ENCODE measurements around the gene SMC4.

Gene SMC4

DNA sequence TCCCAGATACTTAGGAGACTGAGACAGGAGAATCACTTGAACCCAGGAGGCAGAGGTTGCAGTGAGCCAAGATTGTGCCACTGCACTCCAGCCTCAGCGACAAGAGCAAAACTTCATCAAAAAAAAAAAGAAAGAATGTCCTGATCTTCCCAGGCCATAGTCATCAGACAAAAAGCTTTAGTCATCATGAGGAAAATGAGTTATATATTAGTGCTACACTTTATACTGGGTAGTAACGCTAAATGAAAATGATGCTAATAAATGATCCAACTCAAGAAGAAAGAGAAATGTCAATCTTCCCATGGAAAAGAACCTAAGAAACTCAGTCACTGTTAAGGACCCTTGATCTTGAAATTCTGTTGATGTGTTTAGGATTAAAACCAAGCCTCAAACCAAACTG lies 76.4 kb downstream of the SMC4 start:
- no peak for DNase-seq (ENCODE audit: low read depth in 2 of 2)

DNA sequence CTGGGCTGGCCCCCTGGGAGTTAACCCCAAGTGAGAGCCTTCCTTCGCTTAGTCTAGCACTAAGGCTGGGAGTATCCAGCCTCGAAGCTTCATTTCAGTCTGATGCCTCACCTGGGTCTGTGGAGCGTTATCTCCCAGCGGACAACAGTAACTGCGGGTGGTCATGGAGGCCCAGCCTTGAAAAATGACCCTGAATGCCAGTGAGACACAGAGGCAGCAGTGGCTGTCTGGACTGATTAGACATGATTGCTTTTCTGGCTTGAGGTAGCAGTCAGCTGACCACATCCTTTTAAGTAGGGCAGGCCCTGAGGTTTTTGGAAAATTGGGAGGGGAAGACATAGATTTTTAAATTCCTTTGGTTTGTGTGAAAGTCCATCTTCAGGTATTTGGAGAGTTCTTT lies 78.3 kb downstream of the SMC4 start:
- no peak for DNase-seq (ENCODE audit: low read depth in 2 of 2)

DNA sequence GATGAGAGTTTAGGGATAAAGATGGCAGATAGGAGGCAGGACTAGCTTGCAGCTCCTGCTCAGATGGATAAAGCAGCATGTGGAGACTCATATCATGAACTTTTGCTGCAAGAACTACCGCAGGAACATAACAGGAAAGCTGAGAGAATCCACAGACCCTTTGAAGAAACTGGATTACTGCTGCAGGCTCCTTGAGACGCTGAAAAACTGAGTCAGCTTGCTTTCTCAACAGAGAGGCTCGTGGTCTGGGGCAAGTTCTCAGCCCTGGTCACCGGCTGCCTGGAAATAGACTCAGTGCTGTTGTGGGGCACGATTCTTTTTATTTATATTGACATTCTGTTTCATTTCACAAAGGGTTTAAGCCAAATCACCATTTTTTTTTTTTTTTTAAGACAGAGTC lies 78.9 kb downstream of the SMC4 start:
- DNase-seq (ENCODE audit: low read depth in 2 of 2): no peak

DNA sequence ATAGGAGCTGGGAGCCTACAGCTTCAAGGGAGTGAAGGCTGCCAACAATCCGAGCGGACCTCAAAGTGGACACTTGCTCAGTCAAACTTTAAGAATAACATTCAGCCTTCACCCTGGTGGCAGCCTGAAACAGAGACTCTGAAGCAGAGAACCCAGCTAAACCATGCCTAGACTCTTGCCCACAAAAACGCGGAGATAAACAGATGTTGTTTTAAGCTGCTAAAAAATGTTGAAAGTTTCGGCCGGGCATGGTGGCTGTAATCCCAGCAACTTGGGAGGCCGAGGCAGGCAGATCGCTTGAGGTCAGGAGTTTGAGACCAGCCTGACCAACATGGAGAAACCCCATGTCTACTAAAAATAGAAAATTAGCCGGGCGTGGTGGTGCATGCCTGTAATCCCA lies 79.9 kb downstream of the SMC4 start:
- no peak for DNase-seq (ENCODE audit: low read depth in 2 of 2)

DNA sequence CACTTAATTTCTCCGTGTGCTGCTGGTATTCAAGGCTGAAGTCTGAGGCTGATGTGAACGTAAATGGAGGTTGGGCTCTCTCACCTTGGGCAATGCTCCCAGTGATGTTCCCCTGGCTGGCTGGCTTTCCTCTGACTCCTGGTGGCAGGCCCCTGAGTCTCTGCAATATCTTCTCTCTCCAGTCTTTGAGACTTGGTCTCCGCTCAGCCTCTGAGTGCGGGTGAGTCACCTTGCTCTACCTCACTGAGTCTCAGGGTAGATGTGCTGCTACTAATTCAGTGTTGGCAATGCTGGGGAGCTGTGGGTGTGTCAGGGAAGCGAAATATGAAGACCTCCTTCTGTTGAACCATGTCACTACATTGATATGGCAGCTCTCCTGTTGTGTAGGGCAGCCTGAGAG lies 81.5 kb downstream of the SMC4 start:
- DNase-seq (ENCODE audit: low read depth in 2 of 2): no peak

DNA sequence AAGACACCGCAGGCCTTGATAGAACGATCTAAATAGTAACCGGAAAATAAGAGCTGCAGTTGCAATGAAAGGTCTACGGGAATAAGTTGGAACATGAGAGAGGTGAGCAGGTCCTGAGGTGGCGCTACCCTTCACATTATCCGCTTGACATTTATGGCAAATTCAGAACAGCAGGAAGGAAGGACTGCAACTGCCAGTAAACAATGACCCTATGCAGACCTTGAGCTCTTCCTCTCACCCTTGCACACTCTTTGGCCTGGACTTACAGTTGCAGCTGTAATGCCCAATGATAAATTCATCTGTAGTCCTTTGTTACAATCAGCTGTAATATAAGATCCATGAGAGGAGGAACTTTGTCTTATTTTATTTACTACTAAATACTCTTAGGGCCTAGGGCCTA lies 82.4 kb downstream of the SMC4 start:
- no peak for DNase-seq (ENCODE audit: low read depth in 2 of 2)

DNA sequence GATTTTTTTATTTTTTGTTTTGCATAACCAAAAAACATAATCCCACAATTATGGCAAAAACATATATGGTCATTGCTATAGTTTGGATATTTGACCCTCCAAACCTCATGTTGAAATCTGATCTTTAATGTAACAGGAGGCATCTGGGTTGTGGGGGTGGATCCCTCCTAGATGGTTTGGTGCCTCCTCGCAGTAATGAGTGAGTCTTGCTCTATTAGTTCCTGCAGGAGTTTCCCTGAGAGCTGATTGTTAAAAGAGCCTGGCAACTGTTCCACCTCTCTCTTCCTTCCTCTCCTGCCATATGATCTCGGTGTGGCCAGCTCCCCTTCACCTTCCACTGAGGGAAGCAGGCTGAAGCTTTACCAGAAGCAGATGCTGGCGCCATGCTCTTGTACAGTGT lies 83.3 kb downstream of the SMC4 start:
- no peak for DNase-seq (ENCODE audit: low read depth in 2 of 2)
